Upper lobe of left lung (tissue), 6 donors: ENCODE data around the gene PANK1. TPM values are rescaled to one million over a fixed set of nuclear protein-coding genes. Genes with fewer than 3 reads are reported as not detected.

ENCODE experiments used
- ATAC-seq, 2 donors: fragments of 200-7000 bp; cut with Tn5 transposase; one replicate each; pipeline ENCODE4 v1.9.1; 2022; ENCODE audit warnings: mild to moderate bottlenecking in 2 of 2, moderate library complexity in 2 of 2; ENCODE audit not compliant: low FRiP score in 2 of 2
- DNase-seq, 2 donors: peaks; one replicate each; pipeline ENCODE4 v3.0.0-alpha.2; 2019 to 2020
- H3K27ac ChIP-seq, 4 donors: fragments of 200-600 bp; sonication (generic); one replicate each; pipeline ENCODE4 v1.5.1; 2016 to 2019
- H3K27me3 ChIP-seq, 4 donors: fragments of 200-600 bp; sonication (generic); one replicate each; pipeline ENCODE4 v1.5.1; 2017 to 2019
- H3K36me3 ChIP-seq, 4 donors: fragments of 200-600 bp; sonication (generic); one replicate each; pipeline ENCODE4 v1.5.1; 2016 to 2019
- H3K4me1 ChIP-seq, 4 donors: fragments of 200-600 bp; sonication (generic); one replicate each; pipeline ENCODE4 v1.5.1; 2018 to 2019
- H3K4me3 ChIP-seq, 4 donors: fragments of 200-600 bp; sonication (generic); one replicate each; pipeline ENCODE4 v1.5.1; 2017 to 2019; ENCODE audit warnings: mild to moderate bottlenecking in 2 of 4, moderate library complexity in 1 of 4
- H3K9me3 ChIP-seq, 4 donors: fragments of 200-600 bp; sonication (generic); one replicate each; pipeline ENCODE4 v1.5.1; 2018 to 2019
- EP300 ChIP-seq, 4 donors: sonication (generic); formaldehyde crosslinking; IDR thresholded peaks; one replicate each; pipeline ENCODE4 v1.5.1; 2017; ENCODE audit warnings: antibody characterized with exemption in 4 of 4, control low read depth in 2 of 4
- POLR2A ChIP-seq, 4 donors: fragments of 450-650 bp; IDR thresholded peaks; one replicate each; pipeline ENCODE4 v1.5.1; 2016 to 2017; ENCODE audit warnings: antibody characterized with exemption in 4 of 4, mild to moderate bottlenecking in 2 of 4
- POLR2AphosphoS5 ChIP-seq, 2 donors: sonication (generic); formaldehyde crosslinking; IDR thresholded peaks; one replicate each; pipeline ENCODE4 v1.5.1; 2017; ENCODE audit warnings: antibody characterized with exemption in 2 of 2
- WGBS, 2 donors: methylation state at CpG; one replicate each; pipeline ENCODE4 v1.1.5; 2017 to 2018; 5-methylcytosine and 5-hydroxymethylcytosine counted together
- small RNA-seq, 4 donors: library from RNA; depleted of rRNA; stranded (forward); fragments of <200 nt; gene quantifications; one replicate each; pipeline ENCODE3, GENCODE V24; 2016
- total RNA-seq, 6 donors: library from RNA; depleted of rRNA in 4 of 6; stranded (reverse); fragments of >200 nt in 4 of 6; gene quantifications; one replicate each; pipeline versions ENCODE4 v1.1.0 to v1.2.1, GENCODE V29; 2016 to 2021
- TF ChIP-seq, protein P1 (sequence below), 6 experiments: fragments of 450-650 bp in 4 of 6; fragments of 200-600 bp in 2 of 6; sonication (generic) in 2 of 6; IDR thresholded peaks; one replicate each; pipeline ENCODE4 v1.5.1; 2016 to 2019; ENCODE audit warnings: antibody characterized with exemption in 6 of 6
- donor health status: DM: no; HTN: no; CAD: no; lungs with moderate emphysema.
- donor health status: DM: no; HTN: yes; CAD: no; lungs with severe emphysema.

The PANK1 gene
- total RNA-seq, 6 donors from 2014 or later = 3.1 to 22.9 (median 7.3) TPM

DNA sequence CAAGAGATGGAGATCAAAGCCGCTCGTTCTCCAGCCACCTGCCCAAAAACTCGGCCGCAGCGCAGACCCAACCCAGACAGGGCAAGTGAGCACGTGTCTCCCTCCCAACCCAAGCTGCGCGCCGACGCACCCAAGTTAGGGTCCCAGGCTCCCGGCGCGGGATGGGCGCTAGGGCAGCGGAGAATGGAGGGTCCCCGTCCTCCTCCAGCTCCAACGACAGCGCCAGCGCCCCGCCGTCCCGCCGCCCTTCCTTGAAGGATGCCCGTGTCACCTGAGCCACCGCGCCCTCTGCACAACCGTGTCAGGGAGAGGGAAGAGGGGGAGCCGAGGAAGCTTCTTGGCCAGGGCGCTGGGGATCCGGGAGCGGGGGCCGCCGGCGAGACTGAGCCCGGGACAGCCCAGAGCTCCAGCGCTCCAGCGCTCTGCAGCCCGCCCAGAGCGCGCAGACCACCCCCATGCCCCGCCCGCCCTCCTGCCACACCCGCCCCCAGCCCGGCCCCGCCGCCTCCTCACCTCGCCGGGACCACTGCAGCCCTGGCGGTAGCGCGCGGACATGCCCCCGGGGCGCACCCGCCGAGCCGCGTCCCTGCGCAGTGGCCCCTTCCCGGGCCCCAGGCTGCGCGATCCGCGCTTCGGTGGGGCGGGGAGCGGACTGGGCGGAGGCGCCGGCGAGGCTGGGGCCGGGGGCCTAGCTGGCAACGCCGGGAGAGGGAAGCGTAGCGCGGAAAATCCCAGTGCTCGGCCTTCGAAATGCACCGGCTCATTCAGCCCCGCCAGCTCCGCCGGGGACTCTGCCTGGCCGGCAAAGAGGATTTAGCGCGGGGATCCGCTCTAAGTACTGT is 109.7 kb downstream of the PANK1 start, which contains the start of gene SLC16A12:
Gene SLC16A12, minus strand, starts transcription at position 424 of the 842 bp plus-strand sequence. CDS start 73,016 bp downstream, outside the sequence.
- Histone ChIP-seq H3K4me3 (peak within 1 kb of the TSS in 3 of 4 donors; percentile 40 to 52 (median 51)), H3K36me3 (no peaks in the 10 kb centered on the region), H3K27me3 (peaks cover 0 to 16% (median 10%) of the 10 kb centered on the region in 4 donors), H3K4me1 (peaks cover 12 to 20% (median 15%) of the 10 kb centered on the region in 4 donors), H3K27ac (peak within 1 kb of the TSS in 2 of 4 donors; percentile 18 to 43), H3K9me3 (no peaks in the 10 kb centered on the region)
- TF ChIP-seq POLR2A (IDR thresholded peaks at IDR 0.05) = no peak
- TF ChIP-seq, protein P1, sequence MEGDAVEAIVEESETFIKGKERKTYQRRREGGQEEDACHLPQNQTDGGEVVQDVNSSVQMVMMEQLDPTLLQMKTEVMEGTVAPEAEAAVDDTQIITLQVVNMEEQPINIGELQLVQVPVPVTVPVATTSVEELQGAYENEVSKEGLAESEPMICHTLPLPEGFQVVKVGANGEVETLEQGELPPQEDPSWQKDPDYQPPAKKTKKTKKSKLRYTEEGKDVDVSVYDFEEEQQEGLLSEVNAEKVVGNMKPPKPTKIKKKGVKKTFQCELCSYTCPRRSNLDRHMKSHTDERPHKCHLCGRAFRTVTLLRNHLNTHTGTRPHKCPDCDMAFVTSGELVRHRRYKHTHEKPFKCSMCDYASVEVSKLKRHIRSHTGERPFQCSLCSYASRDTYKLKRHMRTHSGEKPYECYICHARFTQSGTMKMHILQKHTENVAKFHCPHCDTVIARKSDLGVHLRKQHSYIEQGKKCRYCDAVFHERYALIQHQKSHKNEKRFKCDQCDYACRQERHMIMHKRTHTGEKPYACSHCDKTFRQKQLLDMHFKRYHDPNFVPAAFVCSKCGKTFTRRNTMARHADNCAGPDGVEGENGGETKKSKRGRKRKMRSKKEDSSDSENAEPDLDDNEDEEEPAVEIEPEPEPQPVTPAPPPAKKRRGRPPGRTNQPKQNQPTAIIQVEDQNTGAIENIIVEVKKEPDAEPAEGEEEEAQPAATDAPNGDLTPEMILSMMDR (IDR thresholded peaks at IDR 0.05) = peak in 1 of 6 experiments; percentile 18
- DNase-seq (peak in 1 of 2 donors; percentile 85), ATAC-seq (peak; percentile 52 to 59)
- WGBS, 2 donors = 5 to 6% methylated on average over 7 to 37 of the region's 87 CpGs

DNA sequence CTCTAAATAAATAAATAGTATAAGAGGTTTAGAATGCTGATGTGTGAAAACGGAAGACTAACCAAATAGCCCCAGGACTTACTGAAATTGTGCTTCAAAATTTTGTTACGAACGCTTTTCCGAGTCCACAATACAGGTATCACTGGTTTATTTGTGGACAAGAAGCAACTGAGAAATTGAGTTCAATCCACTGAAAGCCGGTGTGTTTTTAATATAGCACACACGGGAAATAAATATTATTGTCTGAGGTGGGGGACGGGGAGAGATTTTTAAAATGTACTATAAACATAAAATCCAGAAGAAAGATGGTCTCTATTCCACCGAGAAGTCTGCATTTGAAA is 110.2 kb downstream of the PANK1 start:
- peak overlapping the region in 3 of 4 donors; percentile 40 to 52 (median 51) for H3K4me3 ChIP-seq
- no peak overlapping the region for H3K27ac ChIP-seq
- DNase-seq = no peak
- no peaks in the 10 kb centered on the region for H3K36me3 ChIP-seq
- WGBS, 2 donors = 17 to 21% methylated on average over 8 of the region's 8 CpGs
- ATAC-seq = no peak
- TF ChIP-seq EP300 (IDR thresholded peaks at IDR 0.05) = no peak
- TF ChIP-seq POLR2AphosphoS5 (IDR thresholded peaks at IDR 0.05) = no peak
- TF ChIP-seq, protein P1 (IDR thresholded peaks at IDR 0.05) = no peak
- no peak for TF ChIP-seq POLR2A (IDR thresholded peaks at IDR 0.05)
- H3K4me1 ChIP-seq = peaks cover 12 to 20% (median 15%) of the 10 kb centered on the region in 4 donors
- H3K27me3 ChIP-seq = peaks cover 0 to 16% (median 10%) of the 10 kb centered on the region in 4 donors
- H3K9me3 ChIP-seq = no peaks in the 10 kb centered on the region

Small RNAs within 50 kb of the gene (small RNA-seq; reads per million reads assigned to genes)
- gene MIR107 = 7.9 to 27.4 (median 15.8) reads per million in 4 donors

Other genes starting within 250 kb of the PANK1 start
- gene IFIT5, start 230.7 kb downstream of the PANK1 start, total RNA-seq = 10 to 100 TPM in 5 of 6 donors, 1 to 10 TPM in 1; 6.5 to 30.8 (median 20.6) TPM
- 1 to 10 TPM; 1.3 to 4.4 (median 3.5) TPM for gene SLC16A12, start 109.6 kb downstream of the PANK1 start, total RNA-seq
- gene KIF20B, start 56.3 kb upstream of the PANK1 start, total RNA-seq = 1 to 10 TPM; 1.0 to 6.7 (median 4.1) TPM